Suprapubic skin (tissue), 4 donors: ENCODE results near the gene CTNNA2.

Experiments
- CTCF ChIP-seq, 2 donors: fragments of 200-600 bp in 1 of 2; fragments of 450-650 bp in 1 of 2; sonication (generic) in 1 of 2; IDR thresholded peaks; one replicate each; pipeline ENCODE4 v1.5.1; 2016 to 2019; ENCODE audit warnings: antibody characterized with exemption in 2 of 2, mild to moderate bottlenecking in 1 of 2, moderate library complexity in 1 of 2
- EP300 ChIP-seq: sonication (generic); formaldehyde crosslinking; IDR thresholded peaks from one replicate; pipeline ENCODE4 v1.6.1; 2017; ENCODE audit warnings: antibody characterized with exemption
- POLR2A ChIP-seq, 2 donors: fragments of 450-650 bp; IDR thresholded peaks; one replicate each; pipeline ENCODE4 v1.6.1; 2017; ENCODE audit warnings: antibody characterized with exemption in 2 of 2, mild to moderate bottlenecking in 2 of 2, moderate library complexity in 2 of 2
- POLR2AphosphoS5 ChIP-seq, 3 donors: sonication (generic); formaldehyde crosslinking; IDR thresholded peaks; one replicate each; pipeline ENCODE4 v1.6.1; 2017; ENCODE audit warnings: antibody characterized with exemption in 3 of 3

- TF ChIP-seq CTCF (IDR thresholded peaks at IDR 0.05): no peak
- TF ChIP-seq POLR2A (IDR thresholded peaks at IDR 0.05): no peak
- no peak for TF ChIP-seq POLR2AphosphoS5 (IDR thresholded peaks at IDR 0.05)
- no peak for TF ChIP-seq EP300
Measured at GRCh38 chr2:80054346-80054675, 541.5 kb downstream of the CTNNA2 start.
